ENCODE measurements around the gene ORAI3. TPM values are rescaled to one million over a fixed set of nuclear protein-coding genes. Genes with fewer than 3 reads are reported as not detected.

ORAI3 gene
- total RNA-seq, 4 donors from 2014 or later = 10.3 to 15.6 (median 12.5) TPM

- Histone ChIP-seq H3K9me3 (no peaks in the 10 kb centered on the region), H3K4me3 (no peak overlapping the region), H3K27me3 (no peaks in the 10 kb centered on the region), H3K4me1 (peaks cover 11 to 12% of the 10 kb centered on the region in 2 donors), H3K27ac (no peak overlapping the region), H3K36me3 (peaks cover 13 to 74% of the 10 kb centered on the region in 2 donors)
- in situ Hi-C loops (cut with MboI; ENCODE audit: low sequenced_read_pairs in 4 of 4) (loop anchor here in 1 of 4 donors (25.0 kb wide), 1 partner anchor 476 kb away; the partner anchor contains the start of genes COX6A2 and ZNF843), intact Hi-C loops (cut with DNase I; ENCODE audit: low total_unique reads) (no loop called here)
- ATAC-seq (no peak), DNase-seq (no peak)
- TF ChIP-seq POLR2A (IDR thresholded peaks at IDR 0.05) (no peak), CTCF (IDR thresholded peaks at IDR 0.05 in 4 of 5, conservative IDR thresholded peaks at IDR 0.05 in 1 of 5) (no peak)
These were observed 12.5 kb downstream of the ORAI3 start for GRCh38 chr16:30961384-30961783.

- in situ Hi-C loops (cut with MboI; ENCODE audit: low sequenced_read_pairs in 4 of 4) (loop anchor here in 1 of 4 donors (25.0 kb wide), 1 partner anchor 473 kb away; the partner anchor contains the start of genes COX6A2 and ZNF843), intact Hi-C loops (cut with DNase I; ENCODE audit: low total_unique reads) (no loop called here)
- ATAC-seq (no peak), DNase-seq (no peak)
- H3K4me1 ChIP-seq = peaks cover 1 to 5% of the 10 kb centered on the region in 2 donors
- peaks cover 14 to 97% of the 10 kb centered on the region in 2 donors for H3K36me3 ChIP-seq
- no peak overlapping the region for H3K27ac ChIP-seq
- TF ChIP-seq POLR2A (IDR thresholded peaks at IDR 0.05) (no peak), CTCF (IDR thresholded peaks at IDR 0.05 in 4 of 5, conservative IDR thresholded peaks at IDR 0.05 in 1 of 5) (no peak)
- no peaks in the 10 kb centered on the region for H3K9me3 ChIP-seq
- H3K4me3 ChIP-seq = no peak overlapping the region
- no peaks in the 10 kb centered on the region for H3K27me3 ChIP-seq
These were observed 15.2 kb downstream of the ORAI3 start for GRCh38 chr16:30963925-30964511.

GRCh38 chr16:30964574-30965226 lies 15.8 kb downstream of the ORAI3 start:
- DNase-seq (no peak), ATAC-seq (no peak)
- no peaks in the 10 kb centered on the region for H3K4me1 ChIP-seq
- H3K9me3 ChIP-seq = no peaks in the 10 kb centered on the region
- H3K27me3 ChIP-seq = no peaks in the 10 kb centered on the region
- peaks cover 15 to 99% of the 10 kb centered on the region in 2 donors for H3K36me3 ChIP-seq
- in situ Hi-C loops (cut with MboI; ENCODE audit: low sequenced_read_pairs in 4 of 4) (loop anchor here in 1 of 4 donors (25.0 kb wide), 1 partner anchor 473 kb away; the partner anchor contains the start of genes COX6A2 and ZNF843), intact Hi-C loops (cut with DNase I; ENCODE audit: low total_unique reads) (no loop called here)
- H3K27ac ChIP-seq = no peak overlapping the region
- TF ChIP-seq POLR2A (IDR thresholded peaks at IDR 0.05) = no peak
- no peak for TF ChIP-seq CTCF (IDR thresholded peaks at IDR 0.05 in 4 of 5, conservative IDR thresholded peaks at IDR 0.05 in 1 of 5)
- H3K4me3 ChIP-seq = no peak overlapping the region

- in situ Hi-C loops (cut with MboI; ENCODE audit: low sequenced_read_pairs in 4 of 4) (loop anchor here in 1 of 4 donors (25.0 kb wide), 1 partner anchor 472 kb away; the partner anchor contains the start of genes COX6A2 and ZNF843), intact Hi-C loops (cut with DNase I; ENCODE audit: low total_unique reads) (no loop called here)
- no peaks in the 10 kb centered on the region for H3K4me1 ChIP-seq
- H3K4me3 ChIP-seq = no peak overlapping the region
- H3K27me3 ChIP-seq = no peaks in the 10 kb centered on the region
- ATAC-seq (no peak), DNase-seq (no peak)
- H3K36me3 ChIP-seq = peaks cover 15 to 99% of the 10 kb centered on the region in 2 donors
- no peaks in the 10 kb centered on the region for H3K9me3 ChIP-seq
- H3K27ac ChIP-seq = no peak overlapping the region
- TF ChIP-seq POLR2A (IDR thresholded peaks at IDR 0.05) (no peak), CTCF (IDR thresholded peaks at IDR 0.05 in 4 of 5, conservative IDR thresholded peaks at IDR 0.05 in 1 of 5) (no peak)
These were observed 16.6 kb downstream of the ORAI3 start for GRCh38 chr16:30965436-30965835.

Measured in gastrocnemius medialis (tissue), 4 donors.